ENCODE measurements around the gene DGKZ. TPM values are rescaled to one million over a fixed set of nuclear protein-coding genes. Genes with fewer than 3 reads are reported as not detected.

Gene DGKZ
- total and polyA plus RNA-seq, 2 of the 13 experiments (the other 11 are each of a cell fraction or from before 2014, with no cell fraction given), result 15.8 to 20.7 TPM

- Histone ChIP-seq H4K20me1 (ENCODE audit: insufficient read depth, low read length) (peaks cover 7% of the 10 kb centered on the region; the same call in 1 of the 2 replicates), H3K9me3 (ENCODE audit: low read length) (no peaks in the 10 kb centered on the region), H3K4me2 (ENCODE audit: low read depth, low read length) (no peak overlapping the region), H3K9ac (ENCODE audit: insufficient read depth, low read depth, low read length) (no peak overlapping the region), H3K4me3 (replicated peaks in 1 of 3; ENCODE audit: insufficient read depth in 1 of 3, low read depth in 2 of 3, low read length in 3 of 3) (no peak overlapping the region), H3K4me1 (ENCODE audit: insufficient read depth, low read length) (no peaks in the 10 kb centered on the region), H2AFZ (ENCODE audit: low read length) (no peak overlapping the region), H3K27me3 (ENCODE audit: control insufficient read depth in 1 of 2, insufficient read depth in 2 of 2, low read length in 2 of 2) (peaks cover 21 to 80% of the 10 kb centered on the region in 2 experiments), H3K27ac (ENCODE audit: extremely low read length, insufficient read depth, low read length) (no peak overlapping the region), H3K36me3 (replicated peaks in 1 of 2; ENCODE audit: control insufficient read depth in 1 of 2, insufficient read depth in 2 of 2, low read length in 2 of 2) (no peaks in the 10 kb centered on the region), H3K79me2 (ENCODE audit: insufficient read depth, low read length) (no peaks in the 10 kb centered on the region)
- TF ChIP-seq CREB1 (IDR thresholded peaks at IDR 0.05) (peak; percentile 46; the same call in 1 of the 2 replicates), CREB1 (CRISPR knock-in tag; IDR thresholded peaks at IDR 0.05) (no peak)
- TF ChIP-seq, protein P1, sequence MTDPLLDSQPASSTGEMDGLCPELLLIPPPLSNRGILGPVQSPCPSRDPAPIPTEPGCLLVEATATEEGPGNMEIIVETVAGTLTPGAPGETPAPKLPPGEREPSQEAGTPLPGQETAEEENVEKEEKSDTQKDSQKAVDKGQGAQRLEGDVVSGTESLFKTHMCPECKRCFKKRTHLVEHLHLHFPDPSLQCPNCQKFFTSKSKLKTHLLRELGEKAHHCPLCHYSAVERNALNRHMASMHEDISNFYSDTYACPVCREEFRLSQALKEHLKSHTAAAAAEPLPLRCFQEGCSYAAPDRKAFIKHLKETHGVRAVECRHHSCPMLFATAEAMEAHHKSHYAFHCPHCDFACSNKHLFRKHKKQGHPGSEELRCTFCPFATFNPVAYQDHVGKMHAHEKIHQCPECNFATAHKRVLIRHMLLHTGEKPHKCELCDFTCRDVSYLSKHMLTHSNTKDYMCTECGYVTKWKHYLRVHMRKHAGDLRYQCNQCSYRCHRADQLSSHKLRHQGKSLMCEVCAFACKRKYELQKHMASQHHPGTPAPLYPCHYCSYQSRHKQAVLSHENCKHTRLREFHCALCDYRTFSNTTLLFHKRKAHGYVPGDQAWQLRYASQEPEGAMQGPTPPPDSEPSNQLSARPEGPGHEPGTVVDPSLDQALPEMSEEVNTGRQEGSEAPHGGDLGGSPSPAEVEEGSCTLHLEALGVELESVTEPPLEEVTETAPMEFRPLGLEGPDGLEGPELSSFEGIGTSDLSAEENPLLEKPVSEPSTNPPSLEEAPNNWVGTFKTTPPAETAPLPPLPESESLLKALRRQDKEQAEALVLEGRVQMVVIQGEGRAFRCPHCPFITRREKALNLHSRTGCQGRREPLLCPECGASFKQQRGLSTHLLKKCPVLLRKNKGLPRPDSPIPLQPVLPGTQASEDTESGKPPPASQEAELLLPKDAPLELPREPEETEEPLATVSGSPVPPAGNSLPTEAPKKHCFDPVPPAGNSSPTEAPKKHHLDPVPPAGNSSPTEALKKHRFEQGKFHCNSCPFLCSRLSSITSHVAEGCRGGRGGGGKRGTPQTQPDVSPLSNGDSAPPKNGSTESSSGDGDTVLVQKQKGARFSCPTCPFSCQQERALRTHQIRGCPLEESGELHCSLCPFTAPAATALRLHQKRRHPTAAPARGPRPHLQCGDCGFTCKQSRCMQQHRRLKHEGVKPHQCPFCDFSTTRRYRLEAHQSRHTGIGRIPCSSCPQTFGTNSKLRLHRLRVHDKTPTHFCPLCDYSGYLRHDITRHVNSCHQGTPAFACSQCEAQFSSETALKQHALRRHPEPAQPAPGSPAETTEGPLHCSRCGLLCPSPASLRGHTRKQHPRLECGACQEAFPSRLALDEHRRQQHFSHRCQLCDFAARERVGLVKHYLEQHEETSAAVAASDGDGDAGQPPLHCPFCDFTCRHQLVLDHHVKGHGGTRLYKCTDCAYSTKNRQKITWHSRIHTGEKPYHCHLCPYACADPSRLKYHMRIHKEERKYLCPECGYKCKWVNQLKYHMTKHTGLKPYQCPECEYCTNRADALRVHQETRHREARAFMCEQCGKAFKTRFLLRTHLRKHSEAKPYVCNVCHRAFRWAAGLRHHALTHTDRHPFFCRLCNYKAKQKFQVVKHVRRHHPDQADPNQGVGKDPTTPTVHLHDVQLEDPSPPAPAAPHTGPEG (CRISPR knock-in tag; IDR thresholded peaks at IDR 0.05), result no peak
- CTCF ChIA-PET (ENCODE audit: low intra/inter-chr PET ratio, low total read pairs), result no interaction called here
- no peak for FAIRE-seq
- in situ Hi-C loops (cut with HindIII; ENCODE audit: extremely low pct_ligation_motif_present, low pct_unique_long_range_greater_than_20kb), result no loop called here
- no TSS peak for BruUV-seq (replicated peaks)
- 29% methylated on average over 5 of the region's 5 CpGs for WGBS (ENCODE audit: low lambda C conversion rate)
- DNase-seq (ENCODE audit: low spot score), result no peak
- intact Hi-C loops (cut with micrococcal nuclease; ENCODE audit: unreplicated experiment), result no loop called here
- no peak for ATAC-seq
- POLR2A ChIA-PET, result interaction anchor here (2.6 kb wide), 1 partner anchor 87 kb away, joined by 7 read pairs; no protein-coding TSS in a partner anchor
These were observed 17.1 kb upstream of the DGKZ start for GRCh38 chr11:46330154-46330553.

Measured in HepG2 (cell line).